ENCODE measurements around the gene TRAF5.
A peak's percentile ranks its signal among the peaks of the same experiment; 100 is the strongest.
"Not testable (repeated sequence)": the region's sequence is repeated elsewhere in the genome, so short reads cannot be mapped to it uniquely, and the experiment has no call there.

Gene TRAF5

GRCh38 chr1:211349741-211350140 is 23.1 kb downstream of the TRAF5 start:
- no peak for DNase-seq

GRCh38 chr1:211352055-211352454 is 25.4 kb downstream of the TRAF5 start:
- not testable (repeated sequence) for DNase-seq

- DNase-seq, result no peak
Measured at GRCh38 chr1:211352465-211352864, 25.8 kb downstream of the TRAF5 start.

- DNase-seq, result peak; percentile 8 to 34
Measured at GRCh38 chr1:211352985-211353515, 26.4 kb downstream of the TRAF5 start.

- DNase-seq, result no peak
Measured at GRCh38 chr1:211353562-211354212, 27.1 kb downstream of the TRAF5 start.

- DNase-seq, result no peak
Measured at GRCh38 chr1:211355873-211356272, 29.2 kb downstream of the TRAF5 start.

- DNase-seq, result no peak
Measured at GRCh38 chr1:211356723-211357407, 30.2 kb downstream of the TRAF5 start.

- DNase-seq, result no peak
Measured at GRCh38 chr1:211358685-211359084, 32.1 kb downstream of the TRAF5 start.

GRCh38 chr1:211359876-211360275 is 33.2 kb downstream of the TRAF5 start:
- DNase-seq, result no peak

GRCh38 chr1:211361202-211361601 is 34.6 kb downstream of the TRAF5 start:
- DNase-seq, result no peak

- no peak for DNase-seq
Measured at GRCh38 chr1:211369640-211370039, 43.0 kb downstream of the TRAF5 start.

- DNase-seq, result no peak
Measured at GRCh38 chr1:211370669-211371068, 44.0 kb downstream of the TRAF5 start.

- no peak for DNase-seq
Measured at GRCh38 chr1:211371406-211372105, 44.9 kb downstream of the TRAF5 start.

- DNase-seq, result no peak
Measured at GRCh38 chr1:211372463-211372862, 45.8 kb downstream of the TRAF5 start.

GRCh38 chr1:211375146-211375818 is 48.6 kb downstream of the TRAF5 start:
- no peak for DNase-seq

- no peak for DNase-seq
Measured at GRCh38 chr1:211375949-211376348, 49.3 kb downstream of the TRAF5 start.

- DNase-seq, result no peak
Measured at GRCh38 chr1:211376807-211377470, 50.3 kb downstream of the TRAF5 start.

GRCh38 chr1:211377539-211378450 is 51.2 kb downstream of the TRAF5 start:
- DNase-seq, result no peak

GRCh38 chr1:211378844-211379243 is 52.2 kb downstream of the TRAF5 start:
- DNase-seq, result no peak

- no peak for DNase-seq
Measured at GRCh38 chr1:211379446-211379845, 52.8 kb downstream of the TRAF5 start.

GRCh38 chr1:211381481-211382181 is 55.0 kb downstream of the TRAF5 start:
- DNase-seq, result no peak

Data from Kasumi-1 (cell line).